Mammary epithelial cell (primary cell): ENCODE measurements around the gene GIMAP8.

Experiments
- CTCF ChIP-seq, 2 donors: IDR thresholded peaks in 1 of 2; conservative IDR thresholded peaks in 1 of 2; 2 replicates each; pipeline ENCODE4 v1.5.1; 2011 to 2012; ENCODE audit warnings: inconsistent platforms in 2 of 2, low read length in 2 of 2, mild to moderate bottlenecking in 2 of 2, control low read depth in 1 of 2, low read depth in 1 of 2; ENCODE audit not compliant: insufficient read depth in 1 of 2; ENCODE audit errors: extremely low read depth in 1 of 2
- EZH2 ChIP-seq: IDR thresholded peaks from 2 replicates; pipeline ENCODE4 v1.6.1; 2012; ENCODE audit warnings: low read length, inconsistent platforms, borderline replicate concordance

DNA sequence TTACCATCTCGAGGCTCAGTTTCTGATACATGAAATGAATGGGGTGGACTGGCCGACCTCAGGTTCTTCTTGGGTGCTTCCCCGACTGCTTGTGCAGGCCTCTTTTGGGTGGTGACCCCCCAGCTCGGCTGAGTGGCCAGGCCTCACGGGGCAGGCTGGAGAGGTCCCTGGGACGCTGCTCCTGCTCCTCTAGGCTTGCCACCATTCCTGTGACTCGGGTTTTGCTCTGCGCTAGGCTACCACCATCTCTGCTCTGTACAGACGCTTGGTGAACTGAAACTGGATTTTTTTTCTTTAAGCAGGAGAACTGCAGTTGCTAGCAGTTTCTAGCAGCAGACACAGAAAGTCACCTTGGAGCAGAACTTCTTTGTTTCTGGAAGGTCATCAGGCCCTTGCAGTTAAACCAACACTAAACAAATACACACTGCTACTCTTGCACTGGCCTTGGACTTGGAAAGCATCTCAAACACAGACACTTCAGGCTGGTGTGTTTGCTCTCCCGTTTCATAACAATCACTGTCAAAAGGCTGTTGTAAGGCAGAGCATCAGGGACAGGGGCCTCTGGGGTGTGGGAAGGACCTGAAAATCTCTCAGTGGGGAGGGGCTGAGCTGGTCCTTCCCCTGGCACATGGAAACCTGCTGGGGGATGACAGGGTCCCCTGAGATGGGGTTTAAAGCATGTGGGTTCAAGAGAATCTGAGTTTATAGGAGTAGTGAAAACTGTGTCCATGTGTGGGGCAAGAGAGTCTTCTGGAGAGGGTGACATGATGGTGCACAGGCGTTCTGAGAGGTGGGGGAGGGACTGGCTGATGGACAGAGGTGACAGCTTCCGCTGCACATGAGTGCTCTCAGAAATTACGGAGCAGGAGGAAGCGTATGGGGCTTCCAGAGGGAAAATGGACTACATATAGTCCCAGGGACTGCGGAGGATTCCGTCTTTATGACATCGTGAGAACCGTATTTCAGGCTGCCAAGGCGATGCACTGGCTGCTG lies 35.0 kb upstream of the GIMAP8 start:
- TF ChIP-seq CTCF (conservative IDR thresholded peaks at IDR 0.05 in 1 of 2, IDR thresholded peaks at IDR 0.05 in 1 of 2; ENCODE audit: extremely low read depth in 1 of 2, insufficient read depth in 1 of 2, low read depth in 1 of 2, low read length in 2 of 2) (no peak), EZH2 (no peak)
